DMS79 (cell line): ENCODE results near the gene DNM3.

Experiments used
- DNase-seq: peaks from one replicate; lab custom pipeline; 2025; lab: John Stamatoyannopoulos, UW

DNM3 gene

GRCh38 chr1:171919891-171920887 is 78.9 kb downstream of the DNM3 start:
- DNase-seq, result no peak

GRCh38 chr1:171922999-171923398 is 81.7 kb downstream of the DNM3 start:
- DNase-seq, result no peak

GRCh38 chr1:171929121-171929520 is 87.8 kb downstream of the DNM3 start:
- DNase-seq, result no peak

GRCh38 chr1:171931752-171932151 is 90.5 kb downstream of the DNM3 start:
- DNase-seq, result no peak

GRCh38 chr1:171934664-171935063 is 93.4 kb downstream of the DNM3 start:
- no peak for DNase-seq

GRCh38 chr1:171935086-171935485 is 93.8 kb downstream of the DNM3 start:
- DNase-seq, result no peak

GRCh38 chr1:171935664-171936063 is 94.4 kb downstream of the DNM3 start:
- DNase-seq, result no peak

GRCh38 chr1:171937938-171938337 is 96.6 kb downstream of the DNM3 start:
- DNase-seq, result no peak

GRCh38 chr1:171939740-171940139 is 98.4 kb downstream of the DNM3 start:
- no peak for DNase-seq

GRCh38 chr1:171940368-171940767 is 99.1 kb downstream of the DNM3 start:
- no peak for DNase-seq

- no peak for DNase-seq
These were observed 100.6 kb downstream of the DNM3 start for GRCh38 chr1:171941920-171942319.

GRCh38 chr1:171943973-171944561 is 102.8 kb downstream of the DNM3 start:
- no peak for DNase-seq

- no peak for DNase-seq
These were observed 107.2 kb downstream of the DNM3 start for GRCh38 chr1:171948511-171948910.

GRCh38 chr1:171949316-171949715 is 108.0 kb downstream of the DNM3 start:
- DNase-seq, result no peak

- DNase-seq, result no peak
These were observed 112.5 kb downstream of the DNM3 start for GRCh38 chr1:171953835-171954234.

GRCh38 chr1:171954361-171954760 is 113.1 kb downstream of the DNM3 start:
- no peak for DNase-seq

GRCh38 chr1:171961861-171962260 is 120.6 kb downstream of the DNM3 start:
- DNase-seq, result no peak

- no peak for DNase-seq
These were observed 122.5 kb downstream of the DNM3 start for GRCh38 chr1:171963762-171964161.

- no peak for DNase-seq
These were observed 124.5 kb downstream of the DNM3 start for GRCh38 chr1:171965777-171966176.

- no peak for DNase-seq
These were observed 125.3 kb downstream of the DNM3 start for GRCh38 chr1:171966426-171967220.

- DNase-seq, result no peak
These were observed 127.9 kb downstream of the DNM3 start for GRCh38 chr1:171969226-171969625.

GRCh38 chr1:171969813-171970212 is 128.5 kb downstream of the DNM3 start:
- no peak for DNase-seq

GRCh38 chr1:171972846-171973245 is 131.5 kb downstream of the DNM3 start:
- DNase-seq, result no peak
